ENCODE data around the gene CUL4B. TPM values are rescaled to one million over a fixed set of nuclear protein-coding genes. Genes with fewer than 3 reads are reported as not detected.
A peak's percentile ranks its signal among the peaks of the same experiment; 100 is the strongest.

CUL4B gene
- total and polyA plus RNA-seq, 8 donors, result 9.6 to 24.6 (median 18.8) TPM

- peak in 1 of 4 donors; percentile 28 for ATAC-seq
- peaks cover 0 to 12% (median 6%) of the 10 kb centered on the region in 3 donors for H3K36me3 ChIP-seq
- no peak overlapping the region for H3K27ac ChIP-seq
Measured at GRCh38 chrX:120536061-120536460, 24.7 kb downstream of the CUL4B start.

GRCh38 chrX:120534413-120535205 lies 26.2 kb downstream of the CUL4B start:
- H3K4me3 ChIP-seq, result no peak overlapping the region
- FAIRE-seq (peak; percentile 78), ATAC-seq (no peak), DNase-seq (no peak)
- H3K9me3 ChIP-seq, result no peaks in the 10 kb centered on the region
- no peaks in the 10 kb centered on the region for H3K4me1 ChIP-seq
- peaks cover 0 to 12% (median 6%) of the 10 kb centered on the region in 3 donors for H3K36me3 ChIP-seq
- WGBS, 2 donors, result 75 to 90% methylated on average over 3 of the region's 3 CpGs
- H3K27ac ChIP-seq, result no peak overlapping the region
- intact Hi-C loops (cut with DNase I), result no loop called here
- TF ChIP-seq CTCF (IDR thresholded peaks at IDR 0.05), result no peak
- H3K27me3 ChIP-seq, result peaks cover 0 to 4% (median 0%) of the 10 kb centered on the region in 4 donors

More at GRCh38 chrX:120536061-120536460, 24.7 kb downstream of the CUL4B start:
- intact Hi-C loops (cut with DNase I), result no loop called here
- Histone ChIP-seq H3K9me3 (no peaks in the 10 kb centered on the region), H3K27me3 (peaks cover 0 to 4% (median 0%) of the 10 kb centered on the region in 4 donors), H3K4me1 (no peaks in the 10 kb centered on the region), H3K4me3 (no peak overlapping the region)
- no peak for TF ChIP-seq CTCF (IDR thresholded peaks at IDR 0.05)
- FAIRE-seq, result peak; percentile 26
- DNase-seq, result no peak

- intact Hi-C loops (cut with DNase I), result no loop called here
Measured at GRCh38 chrX:120522820-120523219, 37.9 kb downstream of the CUL4B start.

GRCh38 chrX:120517936-120518335 lies 42.8 kb downstream of the CUL4B start:
- H3K27me3 ChIP-seq, result no peaks in the 10 kb centered on the region
- H3K9me3 ChIP-seq, result no peaks in the 10 kb centered on the region
- ATAC-seq (no peak), FAIRE-seq (no peak), DNase-seq (no peak)
- intact Hi-C loops (cut with DNase I), result no loop called here
- TF ChIP-seq CTCF (IDR thresholded peaks at IDR 0.05), result no peak
- no peak overlapping the region for H3K4me3 ChIP-seq
- H3K4me1 ChIP-seq, result peaks cover 0 to 7% (median 2%) of the 10 kb centered on the region in 3 donors
- H3K27ac ChIP-seq, result no peak overlapping the region
- 92 to 95% methylated on average over 3 of the region's 3 CpGs for WGBS, 2 donors
- H3K36me3 ChIP-seq, result no peaks in the 10 kb centered on the region

More at GRCh38 chrX:120522820-120523219, 37.9 kb downstream of the CUL4B start:
- no peaks in the 10 kb centered on the region for H3K36me3 ChIP-seq
- no peak overlapping the region for H3K4me3 ChIP-seq
- no peaks in the 10 kb centered on the region for H3K9me3 ChIP-seq
- 70 to 90% methylated on average over 5 of the region's 5 CpGs for WGBS, 2 donors
- H3K4me1 ChIP-seq, result no peaks in the 10 kb centered on the region
- FAIRE-seq, result no peak
- no peak overlapping the region for H3K27ac ChIP-seq
- DNase-seq, result no peak
- TF ChIP-seq CTCF (IDR thresholded peaks at IDR 0.05), result no peak
- no peaks in the 10 kb centered on the region for H3K27me3 ChIP-seq
- ATAC-seq, result no peak

GRCh38 chrX:120514236-120514635 lies 46.5 kb downstream of the CUL4B start:
- Histone ChIP-seq H3K27ac (no peak overlapping the region), H3K4me1 (peaks cover 3 to 8% (median 4%) of the 10 kb centered on the region in 3 donors), H3K9me3 (no peaks in the 10 kb centered on the region), H3K36me3 (no peaks in the 10 kb centered on the region), H3K27me3 (no peaks in the 10 kb centered on the region), H3K4me3 (no peak overlapping the region)
- WGBS, 2 donors, result 10 to 21% methylated on average over 1 of the region's 1 CpG
- FAIRE-seq, result no peak
- intact Hi-C loops (cut with DNase I), result no loop called here
- DNase-seq, result peak in 1 of 6 donors; percentile 12
- peak; percentile 49 to 81 (median 76) for ATAC-seq
- TF ChIP-seq CTCF (IDR thresholded peaks at IDR 0.05), result no peak

Measured in pancreas (tissue), 10 donors.